SK-N-SH treated with all-trans-retinoic acid at 6 μM for 48 hours (cell line): ENCODE data around the gene CHRM2.

ENCODE experiments used
- ATAC-seq: fragments of 200-7000 bp; cut with Tn5 transposase; 3 replicates; pipeline ENCODE4 v1.9.1; 2020; ENCODE audit warnings: mild to moderate bottlenecking, moderate library complexity
- ARNTL ChIP-seq: fragments of 450-650 bp; formaldehyde crosslinking; IDR thresholded peaks from 2 replicates; pipeline ENCODE4 v1.5.0; 2020; ENCODE audit warnings: low read depth, mild to moderate bottlenecking, moderate library complexity, borderline replicate concordance
- CSDC2 ChIP-seq: fragments of 250-450 bp; sonication (Bioruptor Pico); IDR thresholded peaks from 2 replicates; pipeline ENCODE4 v1.5.0; 2020; ENCODE audit warnings: mild to moderate bottlenecking, moderate library complexity
- ESRRG ChIP-seq: fragments of 250-450 bp; sonication (Bioruptor Pico); IDR thresholded peaks from 2 replicates; pipeline ENCODE4 v1.6.1; 2021; ENCODE audit warnings: mild to moderate bottlenecking
- GLIS3 ChIP-seq: fragments of 250-450 bp; sonication (Bioruptor Pico); IDR thresholded peaks from 2 replicates; pipeline ENCODE4 v1.5.0; 2020; ENCODE audit warnings: mild to moderate bottlenecking, moderate library complexity
- PATZ1 ChIP-seq: fragments of 250-450 bp; sonication (Bioruptor Pico); IDR thresholded peaks from 2 replicates; pipeline ENCODE4 v1.8.0; 2020; ENCODE audit warnings: mild to moderate bottlenecking, moderate library complexity, borderline replicate concordance
- POU6F1 ChIP-seq: fragments of 250-450 bp; sonication (Bioruptor Pico); IDR thresholded peaks from 2 replicates; pipeline ENCODE4 v1.8.0; 2021; ENCODE audit warnings: low read depth, mild to moderate bottlenecking, moderate library complexity, borderline replicate concordance
- PPARA ChIP-seq: fragments of 250-450 bp; sonication (Bioruptor Pico); IDR thresholded peaks from 2 replicates; pipeline ENCODE4 v1.5.0; 2020; ENCODE audit warnings: mild to moderate bottlenecking, borderline replicate concordance
- RARB ChIP-seq: fragments of 250-450 bp; sonication (Bioruptor Pico); IDR thresholded peaks from 2 replicates; pipeline ENCODE4 v1.8.0; 2021; ENCODE audit warnings: mild to moderate bottlenecking, moderate library complexity
- SNAI2 ChIP-seq: fragments of 250-450 bp; sonication (Bioruptor Pico); IDR thresholded peaks from 2 replicates; pipeline ENCODE4 v1.5.0; 2020; ENCODE audit warnings: mild to moderate bottlenecking, moderate library complexity
- TCF4 ChIP-seq: fragments of 250-450 bp; sonication (Bioruptor Pico); IDR thresholded peaks from 2 replicates; pipeline ENCODE4 v1.8.0; 2021; ENCODE audit warnings: mild to moderate bottlenecking, moderate library complexity, borderline replicate concordance
- TOX ChIP-seq: fragments of 250-450 bp; sonication (Bioruptor Pico); IDR thresholded peaks from 2 replicates; pipeline ENCODE4 v1.8.0; 2021; ENCODE audit warnings: mild to moderate bottlenecking, moderate library complexity, borderline replicate concordance
- ZC3H10 ChIP-seq: fragments of 250-450 bp; sonication (Bioruptor Pico); IDR thresholded peaks from 2 replicates; pipeline ENCODE4 v1.5.1; 2021; ENCODE audit warnings: mild to moderate bottlenecking, moderate library complexity
- ZFP3 ChIP-seq: fragments of 250-450 bp; sonication (Bioruptor Pico); IDR thresholded peaks from 2 replicates; pipeline ENCODE4 v1.5.0; 2020; ENCODE audit warnings: mild to moderate bottlenecking, moderate library complexity
- ZNF565 ChIP-seq: fragments of 450-650 bp; formaldehyde crosslinking; conservative IDR thresholded peaks from 2 replicates; pipeline ENCODE4 v1.5.0; 2020; ENCODE audit warnings: low read depth, mild to moderate bottlenecking, moderate library complexity
- ZNF70 ChIP-seq: fragments of 450-650 bp; formaldehyde crosslinking; IDR thresholded peaks from 2 replicates; pipeline ENCODE4 v1.5.0; 2020; ENCODE audit warnings: mild to moderate bottlenecking, moderate library complexity
- ZNF8 ChIP-seq: fragments of 450-650 bp; formaldehyde crosslinking; IDR thresholded peaks from 2 replicates; pipeline ENCODE4 v1.5.0; 2020; ENCODE audit warnings: mild to moderate bottlenecking, moderate library complexity
- TF ChIP-seq, protein P1 (sequence below): fragments of 250-450 bp; sonication (Bioruptor Pico); IDR thresholded peaks from 2 replicates; pipeline ENCODE4 v1.5.1; 2021; ENCODE audit warnings: mild to moderate bottlenecking, moderate library complexity
- TF ChIP-seq, protein P2 (sequence below): fragments of 250-450 bp; sonication (Bioruptor Pico); IDR thresholded peaks from 2 replicates; pipeline ENCODE4 v1.5.0; 2020; ENCODE audit warnings: mild to moderate bottlenecking, moderate library complexity

CHRM2 gene

DNA sequence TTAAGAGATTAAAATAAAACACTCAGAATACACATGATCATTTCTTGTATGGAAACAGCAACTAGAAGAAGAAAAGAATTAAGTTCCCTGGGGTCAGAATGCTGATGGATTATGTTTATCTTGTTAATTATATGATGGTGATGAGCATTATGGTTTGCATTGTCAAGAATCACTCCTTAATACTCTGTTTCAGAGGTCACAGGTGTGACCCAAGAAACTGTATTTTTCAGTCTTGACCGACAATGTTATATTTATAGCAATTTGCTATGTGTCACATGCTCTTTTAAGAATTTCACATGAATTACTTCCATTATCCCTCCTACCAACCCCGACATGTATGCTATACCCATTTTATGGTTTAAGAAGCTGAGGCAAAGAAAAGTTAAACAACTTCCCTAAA, 2.7 kb upstream of the CHRM2 start (continued):
- TF ChIP-seq POU6F1 (CRISPR knock-in tag): no peak
- TF ChIP-seq ZFP3: no peak
- no peak for TF ChIP-seq TCF4 (CRISPR knock-in tag)
- TF ChIP-seq, all 23 proteins: peak for 0

- no peak for TF ChIP-seq CSDC2 (CRISPR knock-in tag)
- TF ChIP-seq TCF4 (CRISPR knock-in tag): no peak
- TF ChIP-seq GLIS3 (CRISPR knock-in tag): no peak
- no peak for TF ChIP-seq ARNTL (CRISPR knock-in tag)
- TF ChIP-seq SNAI2 (CRISPR knock-in tag): no peak
- TF ChIP-seq RARB (CRISPR knock-in tag): no peak
- no peak for TF ChIP-seq ZNF565 (CRISPR knock-in tag)
- no peak for TF ChIP-seq ZFP3
- TF ChIP-seq, protein P1, sequence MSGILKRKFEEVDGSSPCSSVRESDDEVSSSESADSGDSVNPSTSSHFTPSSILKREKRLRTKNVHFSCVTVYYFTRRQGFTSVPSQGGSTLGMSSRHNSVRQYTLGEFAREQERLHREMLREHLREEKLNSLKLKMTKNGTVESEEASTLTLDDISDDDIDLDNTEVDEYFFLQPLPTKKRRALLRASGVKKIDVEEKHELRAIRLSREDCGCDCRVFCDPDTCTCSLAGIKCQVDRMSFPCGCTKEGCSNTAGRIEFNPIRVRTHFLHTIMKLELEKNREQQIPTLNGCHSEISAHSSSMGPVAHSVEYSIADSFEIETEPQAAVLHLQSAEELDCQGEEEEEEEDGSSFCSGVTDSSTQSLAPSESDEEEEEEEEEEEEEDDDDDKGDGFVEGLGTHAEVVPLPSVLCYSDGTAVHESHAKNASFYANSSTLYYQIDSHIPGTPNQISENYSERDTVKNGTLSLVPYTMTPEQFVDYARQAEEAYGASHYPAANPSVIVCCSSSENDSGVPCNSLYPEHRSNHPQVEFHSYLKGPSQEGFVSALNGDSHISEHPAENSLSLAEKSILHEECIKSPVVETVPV (CRISPR knock-in tag): no peak
- TF ChIP-seq, all 23 proteins: peak for 0
- peak; percentile 24; the same call in 2 of the 3 replicates for ATAC-seq
Observed at GRCh38 chr7:136869001-136869961, 829 bp downstream of the CHRM2 start.

DNA sequence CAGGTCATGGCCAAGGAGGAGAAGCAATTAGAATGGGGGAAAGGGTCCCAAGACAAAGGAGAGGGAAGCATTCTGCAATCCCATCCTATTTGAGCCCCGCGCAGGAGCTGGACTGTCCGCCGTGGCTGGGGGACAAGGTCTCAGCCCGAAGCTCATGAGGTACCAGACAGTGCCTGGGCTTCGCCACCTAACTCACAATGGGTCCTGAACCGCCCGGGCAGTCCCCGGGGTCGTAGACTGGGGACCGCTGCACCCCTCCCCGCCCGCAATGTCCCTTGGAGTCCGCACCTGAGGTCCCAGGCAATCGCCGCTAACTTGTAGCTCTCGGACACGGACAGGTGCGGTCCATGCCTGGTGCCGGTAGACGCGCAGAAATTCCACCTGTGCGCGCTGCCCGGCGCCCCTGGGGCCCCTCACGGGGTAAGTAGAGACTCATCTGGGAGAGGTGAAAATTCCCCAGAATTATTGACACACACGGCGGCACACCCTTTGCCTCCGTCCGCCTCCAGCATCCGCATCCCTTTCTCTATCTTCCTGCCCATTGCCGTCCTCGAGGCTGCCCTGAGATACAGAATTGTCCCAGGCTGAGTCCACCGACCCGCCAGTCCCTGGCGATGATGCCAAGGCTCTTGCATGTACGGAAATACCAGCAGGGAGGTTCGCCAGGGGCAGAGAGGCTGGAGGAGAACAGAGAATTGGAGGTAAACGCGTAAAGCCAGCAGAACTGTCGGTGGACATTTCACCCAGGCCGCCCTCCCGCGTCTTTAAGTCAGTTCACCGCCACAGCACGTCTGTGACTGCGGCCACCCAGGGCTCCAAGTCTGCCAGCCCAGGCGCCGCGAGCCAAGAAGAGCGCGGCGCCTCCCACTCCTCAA, 1.8 kb downstream of the CHRM2 start:
- TF ChIP-seq ZFP3 (no peak), ZC3H10 (CRISPR knock-in tag) (no peak), ZNF8 (no peak), PATZ1 (CRISPR knock-in tag) (no peak), PPARA (CRISPR knock-in tag) (no peak), ESRRG (CRISPR knock-in tag) (no peak), TCF4 (CRISPR knock-in tag) (no peak), TOX (CRISPR knock-in tag) (no peak), GLIS3 (CRISPR knock-in tag) (no peak), ARNTL (CRISPR knock-in tag) (no peak), CSDC2 (CRISPR knock-in tag) (no peak), POU6F1 (CRISPR knock-in tag) (no peak), ZNF70 (CRISPR knock-in tag) (no peak), ZNF565 (CRISPR knock-in tag) (no peak)
- TF ChIP-seq, protein P2, sequence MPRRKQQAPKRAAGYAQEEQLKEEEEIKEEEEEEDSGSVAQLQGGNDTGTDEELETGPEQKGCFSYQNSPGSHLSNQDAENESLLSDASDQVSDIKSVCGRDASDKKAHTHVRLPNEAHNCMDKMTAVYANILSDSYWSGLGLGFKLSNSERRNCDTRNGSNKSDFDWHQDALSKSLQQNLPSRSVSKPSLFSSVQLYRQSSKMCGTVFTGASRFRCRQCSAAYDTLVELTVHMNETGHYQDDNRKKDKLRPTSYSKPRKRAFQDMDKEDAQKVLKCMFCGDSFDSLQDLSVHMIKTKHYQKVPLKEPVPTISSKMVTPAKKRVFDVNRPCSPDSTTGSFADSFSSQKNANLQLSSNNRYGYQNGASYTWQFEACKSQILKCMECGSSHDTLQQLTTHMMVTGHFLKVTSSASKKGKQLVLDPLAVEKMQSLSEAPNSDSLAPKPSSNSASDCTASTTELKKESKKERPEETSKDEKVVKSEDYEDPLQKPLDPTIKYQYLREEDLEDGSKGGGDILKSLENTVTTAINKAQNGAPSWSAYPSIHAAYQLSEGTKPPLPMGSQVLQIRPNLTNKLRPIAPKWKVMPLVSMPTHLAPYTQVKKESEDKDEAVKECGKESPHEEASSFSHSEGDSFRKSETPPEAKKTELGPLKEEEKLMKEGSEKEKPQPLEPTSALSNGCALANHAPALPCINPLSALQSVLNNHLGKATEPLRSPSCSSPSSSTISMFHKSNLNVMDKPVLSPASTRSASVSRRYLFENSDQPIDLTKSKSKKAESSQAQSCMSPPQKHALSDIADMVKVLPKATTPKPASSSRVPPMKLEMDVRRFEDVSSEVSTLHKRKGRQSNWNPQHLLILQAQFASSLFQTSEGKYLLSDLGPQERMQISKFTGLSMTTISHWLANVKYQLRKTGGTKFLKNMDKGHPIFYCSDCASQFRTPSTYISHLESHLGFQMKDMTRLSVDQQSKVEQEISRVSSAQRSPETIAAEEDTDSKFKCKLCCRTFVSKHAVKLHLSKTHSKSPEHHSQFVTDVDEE: no peak
- peak; percentile 38 for ATAC-seq
